MM.1S (cell line): ENCODE results near the gene SEC63.
"Not testable (repeated sequence)": the region's sequence is repeated elsewhere in the genome, so short reads cannot be mapped to it uniquely, and the experiment has no call there.

Source experiments
- DNase-seq: peaks from one replicate; pipeline ENCODE4 v3.0.0-alpha.2; 2015
- H2AFZ ChIP-seq: fragments of 300-600 bp; sonication (generic); 2 replicates; pipeline ENCODE4 v1.6.0; 2016; ENCODE audit warnings: antibody characterized with exemption, low read length
- H3F3A ChIP-seq: fragments of 300-600 bp; sonication (generic); 2 replicates; pipeline ENCODE4 v1.6.1; 2016; ENCODE audit warnings: mild to moderate bottlenecking, antibody characterized with exemption, low read length, moderate library complexity, mixed read lengths; ENCODE audit not compliant: insufficient read depth
- H3K27ac ChIP-seq: fragments of 300-600 bp; sonication (generic); 2 replicates; pipeline ENCODE4 v1.5.1; 2016; ENCODE audit warnings: mild to moderate bottlenecking, low read length
- H3K27me3 ChIP-seq: fragments of 300-600 bp; sonication (generic); replicated peaks from 2 replicates; pipeline ENCODE4 v1.6.0; 2016; ENCODE audit warnings: low read length; ENCODE audit not compliant: insufficient read depth
- H3K36me3 ChIP-seq: fragments of 300-600 bp; sonication (generic); replicated peaks from 2 replicates; pipeline ENCODE4 v1.6.1; 2016; ENCODE audit warnings: mild to moderate bottlenecking, low read length, mixed read lengths; ENCODE audit not compliant: insufficient read depth
- H3K4me1 ChIP-seq: fragments of 300-600 bp; sonication (generic); 2 replicates; pipeline ENCODE4 v1.6.1; 2016; ENCODE audit warnings: low read length, mixed read lengths
- H3K4me2 ChIP-seq: fragments of 300-600 bp; sonication (generic); 2 replicates; pipeline ENCODE4 v1.6.0; 2016; ENCODE audit warnings: low read depth, low read length
- H3K4me3 ChIP-seq: fragments of 300-600 bp; sonication (generic); 2 replicates; pipeline ENCODE4 v1.5.1; 2016; ENCODE audit warnings: low read length, mixed read lengths
- H3K79me2 ChIP-seq: fragments of 300-600 bp; sonication (generic); 2 replicates; pipeline ENCODE4 v1.6.1; 2016; ENCODE audit warnings: mixed run types, low read length, mixed read lengths
- H3K9ac ChIP-seq: fragments of 300-600 bp; sonication (generic); 2 replicates; pipeline ENCODE4 v1.6.1; 2016; ENCODE audit warnings: low read length, mixed read lengths
- H3K9me2 ChIP-seq: fragments of 300-600 bp; sonication (generic); replicated peaks from 2 replicates; pipeline ENCODE4 v1.6.1; 2016; ENCODE audit warnings: mild to moderate bottlenecking, low read length, mixed read lengths; ENCODE audit not compliant: insufficient read depth
- H3K9me3 ChIP-seq: fragments of 300-600 bp; sonication (generic); replicated peaks from 2 replicates; pipeline ENCODE4 v1.6.1; 2016; ENCODE audit warnings: mild to moderate bottlenecking, low read length, mixed read lengths; ENCODE audit not compliant: insufficient read depth
- H4K20me1 ChIP-seq: fragments of 300-600 bp; sonication (generic); 2 replicates; pipeline ENCODE4 v1.6.1; 2016; ENCODE audit warnings: mild to moderate bottlenecking, low read length, moderate library complexity, mixed read lengths; ENCODE audit not compliant: insufficient read depth
- CTCF ChIP-seq: fragments of 300-600 bp; sonication (generic); IDR thresholded peaks from 2 replicates; pipeline ENCODE4 v1.5.1; 2016; ENCODE audit warnings: antibody characterized with exemption, low read length, mixed read lengths
- EZH2 ChIP-seq: fragments of 300-600 bp; sonication (generic); optimal IDR thresholded peaks from 2 replicates; pipeline ENCODE3; 2017; ENCODE audit warnings: low read depth, mild to moderate bottlenecking, antibody characterized with exemption, low read length, mixed read lengths
- EZH2phosphoT487 ChIP-seq: fragments of 300-600 bp; sonication (generic); IDR thresholded peaks from 2 replicates; pipeline ENCODE4 v1.6.1; 2018; ENCODE audit warnings: antibody characterized with exemption, low read length

The SEC63 gene

GRCh38 chr6:107885950-107886349 lies 72.1 kb downstream of the SEC63 start:
- H3K4me3 ChIP-seq, H3F3A ChIP-seq, H3K36me3 ChIP-seq, H2AFZ ChIP-seq, H3K79me2 ChIP-seq, H3K9me3 ChIP-seq, H4K20me1 ChIP-seq, H3K27ac ChIP-seq, DNase-seq, H3K9ac ChIP-seq, H3K4me2 ChIP-seq, H3K9me2 ChIP-seq, H3K4me1 ChIP-seq, H3K27me3 ChIP-seq: not testable (repeated sequence)

- no peak for TF ChIP-seq EZH2
- no peak for TF ChIP-seq CTCF
- TF ChIP-seq EZH2phosphoT487 = no peak
- H3K36me3 ChIP-seq = peaks cover 8% of the 10 kb centered on the region; the same call in 1 of the 2 replicates
These were observed 78.1 kb downstream of the SEC63 start for GRCh38 chr6:107879941-107880340.

GRCh38 chr6:107877968-107878367 lies 80.0 kb downstream of the SEC63 start:
- Histone ChIP-seq H3K27ac (peak overlapping the region; percentile 37; the same call in 1 of the 2 replicates), H3F3A (peaks cover 6% of the 10 kb centered on the region; the same call in 1 of the 2 replicates), H3K4me1 (peaks cover 17% of the 10 kb centered on the region), H3K9me2 (no peaks in the 10 kb centered on the region), H3K27me3 (no peaks in the 10 kb centered on the region), H2AFZ (no peak overlapping the region), H3K36me3 (peaks cover 4% of the 10 kb centered on the region; the same call in 1 of the 2 replicates), H3K4me3 (no peak overlapping the region), H3K79me2 (0 out of 2 replicates have a peak, but pooled peaks cover 3% of the 10 kb centered on the region), H3K9ac (no peak overlapping the region), H4K20me1 (no peaks in the 10 kb centered on the region), H3K9me3 (no peaks in the 10 kb centered on the region), H3K4me2 (no peak overlapping the region)
- DNase-seq = peak; percentile 27
- no peak for TF ChIP-seq EZH2phosphoT487

More at GRCh38 chr6:107879941-107880340, 78.1 kb downstream of the SEC63 start:
- Histone ChIP-seq H3K79me2 (no peaks in the 10 kb centered on the region), H2AFZ (no peak overlapping the region), H3K4me2 (no peak overlapping the region), H4K20me1 (no peaks in the 10 kb centered on the region), H3F3A (0 out of 2 replicates have a peak, but pooled peaks cover 3% of the 10 kb centered on the region), H3K9me3 (no peaks in the 10 kb centered on the region), H3K27me3 (no peaks in the 10 kb centered on the region), H3K4me1 (peaks cover 8% of the 10 kb centered on the region), H3K27ac (no peak overlapping the region), H3K4me3 (no peak overlapping the region), H3K9me2 (no peaks in the 10 kb centered on the region), H3K9ac (no peak overlapping the region)
- no peak for DNase-seq

- no peak for DNase-seq
- H3K36me3 ChIP-seq = no peaks in the 10 kb centered on the region; the same call in 1 of the 2 replicates
- H3F3A ChIP-seq = peaks cover 15% of the 10 kb centered on the region; the same call in 1 of the 2 replicates
- no peak overlapping the region for H3K4me3 ChIP-seq
- H3K9me3 ChIP-seq = no peaks in the 10 kb centered on the region
- peaks cover 48% of the 10 kb centered on the region for H3K4me1 ChIP-seq
- H2AFZ ChIP-seq = no peak overlapping the region
- no peaks in the 10 kb centered on the region for H3K27me3 ChIP-seq
- TF ChIP-seq CTCF (no peak), EZH2 (no peak), EZH2phosphoT487 (no peak)
- H3K79me2 ChIP-seq = peaks cover 9% of the 10 kb centered on the region; the same call in 1 of the 2 replicates
- H4K20me1 ChIP-seq = no peaks in the 10 kb centered on the region
- peak overlapping the region; percentile 34; the same call in 1 of the 2 replicates for H3K27ac ChIP-seq
- H3K4me2 ChIP-seq = peak overlapping the region; percentile 44
- no peak overlapping the region for H3K9ac ChIP-seq
- H3K9me2 ChIP-seq = no peaks in the 10 kb centered on the region
These were observed 86.0 kb downstream of the SEC63 start for GRCh38 chr6:107871976-107872375.

GRCh38 chr6:107871512-107871911 lies 86.5 kb downstream of the SEC63 start:
- H3K9me2 ChIP-seq, H4K20me1 ChIP-seq, H3K4me3 ChIP-seq, DNase-seq, H3K27me3 ChIP-seq, H3K36me3 ChIP-seq, H2AFZ ChIP-seq, H3K79me2 ChIP-seq, H3K9ac ChIP-seq, H3K9me3 ChIP-seq: not testable (repeated sequence)
- Histone ChIP-seq H3K4me2 (peak overlapping the region; percentile 44; the same call in 1 of the 2 replicates), H3K4me1 (peaks cover 48% of the 10 kb centered on the region), H3K27ac (peak overlapping the region; percentile 34; the same call in 1 of the 2 replicates), H3F3A (peaks cover 15% of the 10 kb centered on the region; the same call in 1 of the 2 replicates)
